NCI-H146 treated with DMSO at 0.1 percent for 48 hours (cell line): ENCODE data around the gene KDSR.

ENCODE experiments used
- DNase-seq: peaks from one replicate; lab custom pipeline; 2025; ENCODE audit not compliant: unreplicated experiment; lab: John Stamatoyannopoulos, UW

KDSR gene

DNA sequence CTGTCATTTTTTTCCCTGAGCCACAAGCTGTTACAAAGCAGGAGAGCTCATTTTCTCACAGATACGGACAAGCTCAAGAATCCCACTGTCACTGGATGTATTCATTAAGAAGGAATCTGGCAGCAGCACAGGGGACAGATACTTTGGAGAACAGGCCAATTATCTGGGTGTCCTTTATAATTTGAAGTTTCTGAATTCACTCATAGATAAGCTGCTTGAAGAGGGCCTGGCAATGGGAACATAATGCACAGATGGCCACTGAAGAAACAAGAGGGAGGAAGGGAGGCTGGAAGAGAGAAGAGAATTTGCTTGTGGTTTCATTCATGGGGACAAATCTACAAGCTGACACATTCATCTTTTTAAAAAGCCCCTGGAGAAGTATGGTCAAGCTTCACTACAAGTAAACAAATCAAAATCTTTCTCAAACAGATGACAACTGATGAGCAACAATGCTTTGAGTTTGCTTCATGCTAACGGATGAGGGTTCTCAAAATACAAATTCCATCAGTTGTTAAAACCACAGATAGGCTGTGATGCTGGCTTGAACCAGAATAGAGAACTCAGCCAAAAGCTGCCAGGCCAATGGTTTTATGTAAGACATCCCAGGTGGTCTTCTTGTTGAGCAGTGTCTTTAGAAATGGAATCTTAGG lies 59.3 kb downstream of the KDSR start:
- DNase-seq = no peak

DNA sequence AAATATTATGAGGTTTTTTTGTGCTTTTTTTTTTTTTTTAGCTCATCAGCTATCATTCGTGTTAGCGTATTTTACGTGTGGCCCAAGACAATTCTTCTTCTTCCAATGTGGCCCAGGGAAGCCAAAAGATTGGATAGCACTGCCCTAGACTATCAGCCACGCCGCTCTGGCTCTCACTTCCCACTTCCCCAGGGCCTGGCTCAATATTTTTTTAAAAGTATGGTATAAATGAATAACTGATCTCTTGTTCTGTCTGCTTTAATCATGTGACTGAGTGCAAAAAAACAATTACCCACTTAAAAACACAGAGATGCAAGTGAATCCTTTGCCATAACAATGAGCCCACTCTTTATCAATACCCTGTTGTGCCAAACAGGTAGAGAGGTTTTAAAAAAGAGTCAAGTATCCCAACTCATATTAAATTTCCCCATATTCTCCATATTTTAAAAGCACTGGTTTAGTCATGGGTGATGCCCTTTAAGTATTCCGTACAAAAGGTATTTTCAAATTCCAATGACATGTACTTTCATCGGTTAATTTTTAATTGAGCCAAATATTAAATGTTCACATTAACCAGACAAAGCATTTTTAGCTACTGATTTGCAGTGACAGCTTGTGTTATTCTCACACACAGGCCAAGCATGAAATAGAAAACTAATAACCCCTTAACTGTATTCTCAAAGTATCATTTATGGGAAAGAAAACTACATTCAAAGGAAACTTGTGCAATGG lies 60.0 kb downstream of the KDSR start:
- DNase-seq = no peak

DNA sequence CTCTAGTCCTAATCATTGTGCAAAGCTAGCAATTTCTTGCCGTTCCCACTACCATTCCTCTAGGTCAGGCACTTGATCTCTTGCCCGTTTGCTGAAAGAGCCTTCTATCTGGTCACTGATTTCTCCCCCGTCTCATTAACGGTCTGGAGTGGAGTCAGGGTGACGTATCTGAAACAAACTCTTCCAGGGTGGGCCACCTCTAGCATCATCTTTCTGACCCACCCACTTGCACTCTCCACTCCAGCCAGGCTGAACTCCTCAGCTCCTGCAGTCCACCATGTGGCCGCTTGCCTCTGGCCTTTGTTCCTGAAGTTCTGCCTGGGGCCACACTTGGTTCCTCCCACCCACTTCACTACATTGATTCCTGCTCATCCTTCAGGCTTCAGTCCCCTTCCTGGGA lies 60.8 kb downstream of the KDSR start:
- no peak for DNase-seq

DNA sequence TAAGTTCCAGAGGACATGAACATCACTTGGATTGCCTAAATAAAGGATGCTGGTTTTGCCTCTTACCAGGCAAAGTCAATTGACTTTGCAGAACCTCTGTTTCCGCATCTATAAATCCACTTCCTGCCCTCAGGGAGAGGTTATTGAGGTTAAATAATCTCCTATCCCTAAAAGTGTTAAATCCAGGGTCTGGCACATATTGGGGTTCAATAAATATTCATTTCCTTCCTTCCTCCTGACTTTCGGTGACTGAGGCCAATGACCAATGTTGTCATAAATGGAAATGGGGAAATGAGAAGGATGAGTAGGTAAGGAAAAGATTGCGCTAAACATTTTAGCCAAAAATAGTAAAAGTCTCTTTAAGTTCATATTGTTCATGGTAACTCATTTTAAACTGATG lies 63.5 kb downstream of the KDSR start:
- DNase-seq = no peak

DNA sequence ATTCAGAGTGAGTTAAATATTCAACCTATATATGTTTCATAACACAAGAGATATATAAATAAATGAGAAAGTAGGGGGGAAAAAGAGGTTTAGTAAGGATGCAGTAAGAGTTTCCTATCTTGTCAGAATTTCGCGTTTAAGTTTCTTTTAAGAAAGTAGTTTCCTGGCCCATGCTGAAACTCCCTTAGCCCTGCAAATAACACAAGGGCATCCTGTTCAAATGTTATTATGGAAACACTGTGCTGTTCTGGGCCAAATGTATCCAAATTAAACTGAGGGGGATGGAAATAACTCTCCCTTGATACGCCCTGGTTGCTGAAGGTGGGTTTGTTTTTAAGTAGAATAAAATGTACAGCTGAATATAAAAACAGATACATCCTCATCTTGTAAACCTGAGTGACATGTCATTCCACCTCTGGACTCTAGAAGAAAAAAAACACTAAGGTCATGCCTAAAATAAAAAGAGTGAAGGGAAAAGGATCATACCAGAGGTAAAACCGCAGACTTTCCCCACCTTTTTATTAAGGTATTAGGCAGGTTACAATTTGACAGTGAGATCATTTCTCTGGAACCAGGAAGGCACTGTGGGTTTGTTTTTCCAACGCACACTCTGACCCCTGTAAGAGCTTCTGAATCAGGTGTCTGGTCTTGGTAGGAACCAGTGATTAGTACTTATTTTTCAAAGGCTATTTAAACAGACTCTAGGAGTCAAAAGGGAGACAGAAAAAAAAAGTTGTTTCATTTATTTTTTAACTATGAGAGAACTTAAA lies 64.2 kb downstream of the KDSR start:
- no peak for DNase-seq

DNA sequence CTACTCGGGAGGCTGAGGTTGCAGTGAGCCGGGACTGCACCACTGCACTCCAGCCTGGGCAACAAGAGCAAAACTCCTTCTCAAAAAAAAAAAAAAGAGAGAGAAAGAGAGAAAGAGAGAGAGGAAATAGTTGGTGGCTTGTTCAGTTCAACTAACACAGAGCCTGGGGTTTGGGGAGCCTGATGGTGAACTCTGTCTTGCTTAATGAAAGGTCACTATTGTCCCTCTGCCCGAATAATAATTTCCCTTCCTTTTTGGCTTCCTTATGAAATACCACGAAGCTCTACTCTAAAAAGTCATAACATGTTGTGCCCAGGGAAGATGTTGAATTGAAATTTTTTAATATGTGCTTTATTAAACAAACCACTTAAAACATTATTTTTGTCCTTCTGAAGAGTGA lies 64.8 kb downstream of the KDSR start:
- DNase-seq = no peak

DNA sequence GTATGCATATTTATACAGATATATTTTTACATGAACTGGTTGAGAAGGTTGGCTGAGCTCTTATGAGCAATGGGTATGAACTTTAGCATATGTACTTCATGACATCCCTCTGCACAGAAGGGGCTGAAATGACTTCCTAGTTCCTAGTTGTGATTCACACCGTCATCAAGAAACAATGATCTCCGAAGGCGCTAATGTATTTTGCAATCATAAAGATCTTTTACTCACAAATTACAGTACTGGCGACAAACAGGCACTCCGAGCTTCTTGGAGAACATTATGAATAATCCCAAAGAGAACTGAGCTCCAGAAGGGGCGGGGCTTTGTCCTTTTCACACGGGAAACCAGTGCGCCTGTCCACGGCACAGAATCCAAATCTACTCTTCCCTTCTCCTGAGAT lies 65.6 kb downstream of the KDSR start:
- no peak for DNase-seq

DNA sequence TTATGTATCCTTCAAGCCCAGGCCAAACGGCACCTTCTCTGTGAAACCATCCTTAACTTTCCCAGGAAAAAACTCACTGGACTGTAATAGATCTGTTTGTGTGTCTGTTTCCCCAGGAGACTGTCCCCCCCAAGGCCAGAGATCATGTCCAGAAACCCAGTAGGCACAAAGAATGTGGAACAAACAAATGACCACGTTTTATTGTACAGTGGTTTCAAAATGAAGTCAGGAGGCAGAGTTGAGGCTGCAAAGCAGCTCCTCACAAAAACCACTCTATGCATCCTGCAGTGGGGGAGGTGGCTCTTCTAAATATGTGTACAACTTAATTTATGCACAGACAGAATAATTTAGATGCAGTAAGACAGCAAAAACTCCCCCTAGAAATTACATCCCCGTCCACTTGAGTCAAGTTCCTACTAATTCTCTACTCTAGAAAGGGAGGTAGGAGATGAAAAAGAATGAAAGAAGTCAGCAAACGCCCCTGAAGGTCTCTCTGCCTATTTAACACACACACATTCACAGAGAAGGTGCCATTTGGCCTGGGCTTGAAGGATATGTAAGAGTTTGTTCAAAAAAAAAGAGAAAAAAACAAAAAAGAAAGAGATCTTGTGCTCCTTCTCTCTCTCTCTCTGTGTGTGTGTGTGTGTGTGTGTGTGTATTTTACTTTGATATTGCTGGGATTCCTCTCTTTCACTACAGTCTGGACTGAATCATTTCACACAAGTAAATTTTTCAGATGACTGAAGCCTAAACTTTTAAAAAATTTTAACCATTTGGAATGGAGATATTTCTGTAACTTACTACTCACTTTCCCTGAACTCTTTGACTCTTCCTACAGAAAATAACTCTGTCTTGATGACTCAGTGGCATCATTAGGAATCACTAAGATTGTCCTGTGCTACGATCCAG lies 66.9 kb downstream of the KDSR start:
- DNase-seq = no peak

DNA sequence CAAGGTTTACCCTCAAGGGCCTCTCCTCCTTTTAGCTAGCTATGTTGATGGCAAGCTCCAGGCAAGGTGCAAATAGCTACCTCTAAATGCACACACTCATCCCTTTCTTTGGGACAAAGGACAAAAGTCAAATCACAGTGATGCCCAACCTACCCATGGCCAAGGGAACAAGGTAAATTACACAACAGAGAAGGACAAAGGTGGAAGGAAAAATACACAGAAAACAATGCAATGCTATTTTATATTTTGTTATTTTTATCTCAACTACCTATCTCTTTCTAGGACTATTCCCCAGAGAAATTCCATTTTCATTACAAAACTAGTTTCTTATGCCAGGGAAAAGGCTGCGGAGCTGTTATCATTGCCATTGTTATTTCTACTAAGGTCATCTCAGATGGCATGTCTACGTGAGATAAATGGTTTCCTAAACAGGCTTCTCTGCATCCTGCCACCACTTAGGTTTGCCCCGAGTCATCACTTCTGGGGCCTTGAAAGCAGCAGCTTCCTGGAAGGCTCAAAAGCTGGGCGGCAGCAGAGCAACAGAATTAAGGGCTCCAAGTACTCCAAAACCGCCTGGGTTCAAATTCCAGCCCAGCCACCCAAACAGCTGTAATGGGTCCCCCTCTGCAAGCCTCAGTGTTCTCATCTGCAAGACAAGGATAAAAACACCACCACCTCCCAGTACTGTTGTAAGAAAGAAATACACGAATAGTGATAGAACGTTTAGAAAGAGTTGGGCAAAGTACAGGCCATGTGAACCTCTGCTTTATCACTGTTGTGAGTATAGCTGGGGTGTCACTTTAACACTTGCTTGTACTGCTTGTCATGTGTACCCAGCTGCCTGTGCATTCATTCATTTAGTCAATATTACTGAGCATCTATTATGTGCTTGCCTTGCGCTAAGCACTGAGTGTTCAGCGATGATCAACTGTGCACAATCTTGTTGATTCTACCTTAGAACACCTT lies 68.3 kb downstream of the KDSR start:
- no peak for DNase-seq

DNA sequence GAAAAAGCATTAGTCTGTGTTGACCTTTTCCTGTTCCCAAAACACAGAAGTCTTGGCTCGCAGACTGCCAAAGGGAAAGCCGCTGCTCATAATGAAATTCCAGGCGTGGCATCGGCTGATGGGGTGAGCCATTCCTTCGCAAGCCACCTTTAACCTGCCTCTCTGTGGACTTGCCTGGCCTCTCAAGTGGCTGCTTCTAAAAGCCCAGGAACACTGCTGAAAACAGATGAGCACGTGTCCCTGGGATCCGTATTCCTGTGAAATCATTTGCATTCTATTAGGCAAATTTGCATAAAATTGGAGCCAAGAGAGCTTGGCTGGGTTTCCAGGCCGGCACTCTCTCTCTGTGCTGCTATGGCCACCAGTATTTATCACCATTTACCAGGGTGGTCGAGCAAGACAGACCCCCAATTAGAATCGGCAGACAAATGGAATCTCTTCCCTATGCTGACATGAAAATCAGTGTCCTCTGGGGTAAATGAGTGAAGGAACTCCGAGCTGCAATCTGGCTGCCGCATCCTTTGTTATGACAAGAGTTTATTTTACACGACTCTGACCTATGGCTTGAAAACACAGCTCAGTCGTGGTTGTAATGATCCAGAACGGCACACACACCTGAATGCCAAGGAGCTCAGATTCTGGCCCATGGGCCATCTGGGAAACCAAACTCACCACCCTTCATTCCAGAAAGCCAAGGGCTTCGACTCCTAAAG lies 69.2 kb downstream of the KDSR start:
- no peak for DNase-seq

DNA sequence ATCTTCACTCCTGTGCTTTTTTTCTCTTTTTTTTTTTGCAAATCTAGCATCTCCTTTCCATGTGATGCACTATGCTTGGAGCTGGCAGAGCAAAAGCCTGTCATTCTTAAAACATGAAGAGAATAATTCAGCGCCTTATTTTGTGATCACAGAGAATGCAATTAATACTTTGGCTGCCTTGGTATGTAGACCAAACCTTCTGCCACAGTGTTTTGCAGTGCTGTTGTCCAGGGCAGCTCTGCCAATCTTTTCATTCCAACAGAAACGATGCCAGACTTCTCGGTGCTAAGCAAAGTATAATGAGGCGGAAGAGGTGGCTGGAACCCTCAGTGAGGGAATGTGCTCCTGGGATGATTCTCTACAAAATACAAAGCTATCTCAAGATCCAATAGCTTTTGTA lies 73.1 kb downstream of the KDSR start:
- no peak for DNase-seq

DNA sequence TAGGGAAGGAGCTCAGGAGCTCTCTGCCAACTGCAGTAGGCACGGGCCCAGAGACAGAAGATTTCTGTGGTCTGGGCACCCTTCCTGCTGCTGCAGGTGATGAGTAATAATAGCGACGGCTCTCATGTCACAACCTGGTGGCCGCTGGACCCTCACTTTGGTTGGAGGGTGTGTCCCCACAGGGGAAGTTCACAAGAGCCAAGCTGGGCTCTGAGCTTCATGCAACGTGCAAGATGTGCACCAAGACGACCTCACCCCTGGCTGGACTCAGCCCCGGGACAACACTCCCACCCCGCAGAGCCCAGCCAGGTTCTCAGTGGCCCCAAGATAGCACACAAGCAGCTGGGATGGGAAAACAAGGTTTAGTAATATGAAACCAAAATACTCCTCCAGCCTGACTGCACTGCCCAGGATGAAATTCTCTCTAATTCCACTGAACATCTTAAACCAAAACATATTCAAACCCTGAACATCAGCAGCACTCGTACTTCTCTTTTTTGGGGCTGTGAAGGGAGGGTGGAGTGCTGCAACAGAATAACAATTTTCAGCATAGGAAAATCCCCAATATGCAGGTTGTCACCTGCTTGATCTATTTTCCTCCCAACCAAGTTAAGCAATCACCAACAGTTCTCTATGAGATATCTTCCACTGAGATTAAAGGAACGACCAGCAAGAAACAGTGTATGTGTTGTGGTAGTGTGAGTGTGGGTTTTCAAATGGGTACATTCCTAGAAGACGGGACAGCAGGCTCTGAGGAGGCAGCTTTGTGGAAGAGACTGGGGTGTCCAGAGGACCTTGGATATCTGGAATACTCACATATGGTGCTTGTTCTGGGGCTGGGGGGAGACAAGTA lies 73.9 kb downstream of the KDSR start:
- DNase-seq = no peak

DNA sequence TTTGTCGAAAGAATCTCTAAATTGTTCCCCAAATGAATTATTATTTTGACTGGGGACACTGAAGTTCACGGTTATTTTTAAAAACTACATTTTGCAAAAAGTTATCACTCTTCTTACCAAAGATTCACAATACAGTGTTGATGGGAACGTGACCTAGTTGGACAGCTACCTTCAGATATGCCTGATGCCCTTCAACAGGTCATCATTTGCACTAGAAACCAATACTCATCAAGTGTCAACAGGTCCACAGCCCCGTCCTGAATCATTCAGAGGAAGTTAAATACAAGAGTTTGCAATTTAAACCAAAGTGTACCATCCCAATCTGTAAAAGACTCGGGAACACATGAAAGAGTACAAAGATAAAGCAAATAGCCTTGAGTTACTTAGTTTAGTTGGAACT lies 75.7 kb downstream of the KDSR start:
- DNase-seq = no peak

DNA sequence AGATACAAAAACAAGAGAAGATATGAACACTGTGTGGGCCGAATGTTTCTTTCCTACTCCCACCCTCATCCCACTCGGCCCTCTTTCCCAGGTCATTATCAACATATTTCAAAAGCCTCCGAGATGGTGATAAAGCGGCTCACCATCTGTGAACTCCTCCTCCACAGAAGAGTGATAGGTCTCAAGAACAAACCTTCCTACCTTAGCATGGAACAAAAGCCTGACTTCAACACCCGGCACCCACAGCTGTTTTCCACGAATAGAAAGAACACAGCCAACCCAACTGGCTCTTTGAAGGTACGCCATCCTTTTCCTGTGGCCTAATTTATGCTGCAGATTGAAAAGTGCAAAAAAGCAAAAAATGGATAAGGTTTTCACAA lies 76.2 kb downstream of the KDSR start:
- DNase-seq = no peak

DNA sequence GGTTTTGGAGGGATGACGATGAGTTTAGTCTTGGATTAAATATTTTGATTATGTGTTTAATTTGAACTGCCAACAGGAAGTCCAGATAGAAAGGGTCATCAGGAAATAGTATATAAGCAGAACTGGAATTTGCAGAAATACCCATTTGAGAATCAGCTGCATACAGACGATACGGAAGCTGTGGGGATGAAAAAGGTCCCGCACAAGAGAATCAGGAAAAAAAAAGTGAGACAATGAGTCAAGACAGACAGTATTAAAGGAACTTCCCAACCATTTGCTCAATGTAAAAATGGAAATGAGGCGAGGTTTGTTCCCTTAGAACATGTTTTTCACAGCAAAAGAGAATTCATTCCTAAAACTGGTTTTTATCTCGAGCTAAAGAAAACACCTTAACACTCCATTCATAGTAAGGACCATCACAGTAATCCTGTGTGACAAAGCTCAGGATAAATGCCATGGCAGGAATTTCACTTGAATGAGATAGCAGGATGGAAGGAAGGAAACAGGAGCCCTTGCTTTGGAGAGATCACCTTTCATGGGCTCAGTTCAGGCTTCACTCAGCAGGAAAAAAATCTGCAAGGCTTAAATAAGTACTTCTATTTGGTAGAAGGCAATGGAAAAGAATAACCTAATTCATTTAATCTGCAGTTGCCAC lies 76.7 kb downstream of the KDSR start:
- no peak for DNase-seq

DNA sequence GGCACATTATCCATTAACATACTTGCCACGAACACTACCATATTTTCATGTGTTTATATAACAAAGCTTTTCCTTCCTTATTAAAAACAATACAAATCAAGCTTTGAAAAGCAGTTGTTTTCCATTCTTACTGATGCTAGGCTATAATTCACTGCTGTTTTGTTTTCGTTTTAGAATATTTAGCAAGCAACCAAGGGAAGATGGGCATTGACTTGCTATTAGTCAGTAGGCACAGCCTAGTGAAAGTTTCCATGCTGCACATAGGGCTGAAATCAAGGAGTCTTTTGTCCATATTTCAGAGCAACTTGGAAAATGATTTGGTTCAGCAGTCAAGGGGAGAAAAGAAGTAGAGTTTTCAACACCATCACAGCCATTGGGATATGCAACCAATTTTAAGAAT lies 78.7 kb downstream of the KDSR start:
- no peak for DNase-seq

DNA sequence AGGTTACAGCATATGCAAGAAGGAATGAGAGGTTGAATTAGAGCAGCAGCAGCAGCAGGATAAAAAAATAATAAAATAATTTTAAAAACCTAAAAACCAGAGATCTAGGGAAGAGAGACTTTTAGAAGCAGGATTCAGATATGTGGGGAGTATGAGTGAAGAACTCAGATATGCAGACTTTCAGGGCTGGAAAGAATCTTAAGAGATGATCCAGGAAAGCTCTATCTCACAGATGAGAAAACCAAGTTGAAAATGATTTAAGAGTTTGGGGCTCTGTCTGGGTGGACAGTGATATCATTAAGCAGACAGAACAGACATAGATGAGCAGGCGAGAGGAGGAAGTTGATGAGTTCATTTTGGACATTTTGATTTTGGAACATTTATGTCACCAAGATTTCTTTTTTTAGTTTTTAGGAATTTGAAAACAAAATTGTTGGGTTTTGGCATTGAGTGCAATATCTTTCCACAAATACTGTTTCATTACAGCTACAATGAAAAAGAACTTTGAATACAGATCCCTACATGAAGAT lies 79.2 kb downstream of the KDSR start:
- no peak for DNase-seq

DNA sequence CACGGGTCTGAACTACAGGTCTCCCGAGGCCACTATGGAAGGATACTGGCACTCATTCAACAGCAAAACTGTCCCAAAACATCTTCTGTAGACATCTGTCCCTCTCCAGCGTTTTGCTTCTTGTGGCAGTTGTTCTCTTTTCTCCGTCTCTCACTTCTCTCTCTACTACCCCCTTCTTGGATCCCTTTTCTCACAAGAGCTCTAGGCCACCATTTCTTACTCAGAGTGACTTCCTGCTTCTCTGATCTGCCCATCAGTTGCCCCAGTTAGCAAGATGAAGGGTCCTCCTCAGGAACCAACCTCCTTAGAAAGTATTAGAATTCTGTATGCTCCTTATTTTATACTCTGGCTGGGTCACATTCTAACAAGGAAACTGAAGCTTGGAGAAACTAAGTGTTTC lies 80.1 kb downstream of the KDSR start:
- no peak for DNase-seq
